Bronchial epithelial cell (primary cell): ENCODE data around the gene PTPRD. TPM values are rescaled to one million over a fixed set of nuclear protein-coding genes. Genes with fewer than 3 reads are reported as not detected.

ENCODE experiments used
- DNase-seq: peaks from one replicate; pipeline ENCODE4 v3.0.0-alpha.2; 2010; ENCODE audit warnings: low read depth
- FAIRE-seq: peaks from 2 replicates; lab custom pipeline; 2011; peaks lifted over from hg19 to GRCh38; lab: Jason Lieb, UNC
- H3K27me3 ChIP-seq: 2 replicates; pipeline ENCODE4 v1.5.1; 2011; ENCODE audit warnings: low read length; ENCODE audit not compliant: control insufficient read depth, insufficient read depth
- H3K36me3 ChIP-seq: 2 replicates; pipeline ENCODE4 v1.5.1; 2011; ENCODE audit warnings: low read length; ENCODE audit not compliant: control insufficient read depth, insufficient read depth
- H3K4me3 ChIP-seq: 2 replicates; pipeline ENCODE4 v1.5.1; 2011; ENCODE audit warnings: mild to moderate bottlenecking, low read depth, low read length, control low read depth
- total RNA-seq: library from RNA; depleted of rRNA; stranded (reverse); fragments of >200 nt; gene quantifications from 2 replicates; pipeline ENCODE4 v1.2.1, GENCODE V29; 2014
- TF ChIP-seq, protein P1 (sequence below): IDR thresholded peaks from 2 replicates; pipeline ENCODE4 v1.5.1; 2011; ENCODE audit warnings: mild to moderate bottlenecking, moderate library complexity, low read length, control low read depth, inconsistent platforms; ENCODE audit not compliant: insufficient read depth, severe bottlenecking

PTPRD gene
- total RNA-seq, 1 donor from 2014 or later = 2.9 TPM

DNA sequence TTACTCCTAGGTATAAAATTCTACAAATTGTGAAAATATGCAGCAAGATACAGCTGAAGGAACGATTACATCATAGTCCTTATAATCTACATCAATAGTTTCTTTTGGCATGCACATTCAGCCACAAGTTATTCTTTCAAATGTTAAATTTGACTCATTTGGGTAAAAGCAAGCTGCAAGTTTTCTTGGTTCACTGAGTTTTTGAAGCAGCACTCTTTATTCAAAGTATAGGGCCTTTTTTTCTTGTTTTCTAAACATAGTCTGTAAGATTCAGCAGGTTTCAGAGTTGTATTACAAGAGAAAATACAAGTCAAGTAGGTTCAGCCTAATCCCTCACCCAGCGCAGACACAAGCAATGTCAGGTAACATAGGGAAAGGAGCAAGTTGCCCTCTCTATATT is 981.5 kb downstream of the PTPRD start:
- H3K4me3 ChIP-seq = no peak overlapping the region
- no peaks in the 10 kb centered on the region for H3K36me3 ChIP-seq
- TF ChIP-seq, protein P1, sequence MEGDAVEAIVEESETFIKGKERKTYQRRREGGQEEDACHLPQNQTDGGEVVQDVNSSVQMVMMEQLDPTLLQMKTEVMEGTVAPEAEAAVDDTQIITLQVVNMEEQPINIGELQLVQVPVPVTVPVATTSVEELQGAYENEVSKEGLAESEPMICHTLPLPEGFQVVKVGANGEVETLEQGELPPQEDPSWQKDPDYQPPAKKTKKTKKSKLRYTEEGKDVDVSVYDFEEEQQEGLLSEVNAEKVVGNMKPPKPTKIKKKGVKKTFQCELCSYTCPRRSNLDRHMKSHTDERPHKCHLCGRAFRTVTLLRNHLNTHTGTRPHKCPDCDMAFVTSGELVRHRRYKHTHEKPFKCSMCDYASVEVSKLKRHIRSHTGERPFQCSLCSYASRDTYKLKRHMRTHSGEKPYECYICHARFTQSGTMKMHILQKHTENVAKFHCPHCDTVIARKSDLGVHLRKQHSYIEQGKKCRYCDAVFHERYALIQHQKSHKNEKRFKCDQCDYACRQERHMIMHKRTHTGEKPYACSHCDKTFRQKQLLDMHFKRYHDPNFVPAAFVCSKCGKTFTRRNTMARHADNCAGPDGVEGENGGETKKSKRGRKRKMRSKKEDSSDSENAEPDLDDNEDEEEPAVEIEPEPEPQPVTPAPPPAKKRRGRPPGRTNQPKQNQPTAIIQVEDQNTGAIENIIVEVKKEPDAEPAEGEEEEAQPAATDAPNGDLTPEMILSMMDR = no peak
- no peak for DNase-seq
- no peak for FAIRE-seq
- no peaks in the 10 kb centered on the region for H3K27me3 ChIP-seq

DNA sequence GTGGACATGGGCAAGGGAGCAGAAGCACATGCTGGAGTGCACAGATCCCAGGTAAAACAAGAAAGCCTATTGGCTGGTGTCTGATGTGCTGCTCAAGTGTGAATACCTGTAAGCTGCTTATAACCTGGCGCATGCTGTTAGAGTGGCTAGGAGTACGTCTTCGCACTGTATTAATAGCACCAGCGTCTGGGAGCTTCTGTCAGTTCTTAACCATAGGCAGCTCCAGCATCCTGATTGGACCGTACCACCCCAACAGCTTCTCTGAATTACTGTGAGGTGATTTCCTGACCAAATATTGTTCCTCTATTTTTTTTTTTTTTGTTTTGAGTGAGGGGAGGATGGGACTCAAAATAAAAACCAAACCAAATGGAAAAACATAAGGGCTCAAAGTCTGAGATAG is 987.6 kb downstream of the PTPRD start:
- DNase-seq (no peak), FAIRE-seq (no peak)
- Histone ChIP-seq H3K36me3 (no peaks in the 10 kb centered on the region), H3K4me3 (no peak overlapping the region), H3K27me3 (no peaks in the 10 kb centered on the region)
- TF ChIP-seq, protein P1 = no peak

DNA sequence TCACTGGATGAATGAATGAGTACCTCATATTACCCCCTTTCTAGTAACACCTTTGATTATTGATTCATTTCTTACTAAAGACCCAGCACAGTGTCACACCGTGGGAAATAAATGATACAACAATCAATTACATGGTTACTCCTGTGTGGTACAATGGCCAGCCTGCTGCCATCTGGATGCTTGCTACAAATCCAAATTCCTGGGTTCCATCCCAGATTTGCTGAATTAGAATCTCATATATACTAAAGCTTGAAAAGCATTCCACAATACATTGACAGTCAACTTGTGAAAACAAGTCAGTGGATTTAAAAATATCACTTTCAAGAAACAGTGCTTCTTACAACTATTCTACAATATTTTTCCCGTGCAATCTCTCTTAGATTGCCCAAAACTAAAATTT is 989.3 kb downstream of the PTPRD start:
- no peak for FAIRE-seq
- no peak overlapping the region for H3K4me3 ChIP-seq
- H3K27me3 ChIP-seq = no peaks in the 10 kb centered on the region
- H3K36me3 ChIP-seq = no peaks in the 10 kb centered on the region
- TF ChIP-seq, protein P1 = no peak
- no peak for DNase-seq

DNA sequence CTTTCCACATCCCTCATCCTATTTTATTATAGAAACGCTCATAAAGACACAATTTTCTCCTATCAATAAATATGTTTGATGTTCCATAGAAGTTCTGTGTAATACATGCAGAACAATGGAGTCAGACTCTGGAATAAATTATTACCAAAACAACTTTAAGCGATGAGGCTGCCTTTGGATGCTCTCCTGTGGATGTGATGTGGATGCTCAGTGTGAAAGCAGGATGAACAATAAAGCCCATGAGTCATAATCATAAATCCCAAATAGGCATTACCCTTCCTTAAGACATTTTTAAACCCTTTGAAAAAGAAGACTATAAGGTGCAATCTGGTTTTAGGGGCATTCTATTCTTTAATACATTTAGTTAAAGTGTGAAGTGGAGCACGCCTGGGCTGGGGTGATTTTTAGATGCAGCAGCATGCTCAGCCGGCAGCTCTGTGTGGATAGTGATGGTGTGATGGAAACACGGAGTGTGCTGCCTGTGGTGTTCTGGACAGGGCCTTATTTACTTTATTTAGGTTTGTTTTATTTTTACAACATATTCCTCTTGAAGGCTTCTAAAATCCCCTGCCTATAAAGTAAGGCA is 991.4 kb downstream of the PTPRD start:
- Histone ChIP-seq H3K36me3 (no peaks in the 10 kb centered on the region), H3K4me3 (no peak overlapping the region), H3K27me3 (no peaks in the 10 kb centered on the region)
- DNase-seq (no peak), FAIRE-seq (no peak)
- TF ChIP-seq, protein P1 = no peak

DNA sequence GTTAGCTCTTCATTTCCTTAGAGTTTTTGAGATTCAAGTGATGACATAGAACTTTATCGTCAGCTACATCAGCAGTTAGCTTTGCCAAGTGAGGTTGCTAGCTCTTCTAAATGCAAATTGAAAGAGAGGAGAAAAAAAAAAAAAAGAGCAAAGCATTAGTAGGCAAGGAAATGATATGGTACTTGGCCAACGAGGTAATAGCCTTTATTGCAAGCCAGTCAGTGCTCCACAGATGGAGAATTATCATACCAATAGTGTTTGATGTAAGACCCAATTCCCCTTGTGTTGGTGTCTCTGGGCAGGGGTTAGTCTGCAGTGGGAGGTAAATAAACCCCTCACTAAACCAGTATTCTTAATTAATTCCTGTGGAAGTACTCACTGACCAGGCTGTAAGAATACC is 992.1 kb downstream of the PTPRD start:
- no peaks in the 10 kb centered on the region for H3K36me3 ChIP-seq
- DNase-seq (no peak), FAIRE-seq (no peak)
- TF ChIP-seq, protein P1 = no peak
- H3K4me3 ChIP-seq = no peak overlapping the region
- no peaks in the 10 kb centered on the region for H3K27me3 ChIP-seq

DNA sequence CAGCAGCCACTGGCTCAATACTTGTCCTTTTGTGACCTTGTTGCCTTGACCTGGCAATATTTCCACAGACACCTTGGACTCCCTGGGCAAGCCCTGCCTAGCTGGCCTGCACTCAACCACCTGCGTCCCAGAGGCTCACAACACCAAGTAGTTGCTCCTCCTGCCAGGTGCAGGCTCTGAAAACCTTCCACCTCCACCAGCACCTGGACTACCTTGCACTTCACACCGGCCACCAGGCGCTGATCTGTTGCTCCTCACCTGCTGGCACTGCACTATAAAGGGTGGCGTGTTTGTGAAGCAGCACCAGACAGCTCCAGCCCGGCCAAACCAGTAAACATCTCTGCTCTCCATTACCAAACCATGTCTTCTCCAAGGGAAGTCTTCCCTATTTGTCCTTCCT is 997.7 kb downstream of the PTPRD start:
- H3K4me3 ChIP-seq = no peak overlapping the region
- TF ChIP-seq, protein P1 = no peak
- DNase-seq = no peak
- FAIRE-seq = no peak
- H3K27me3 ChIP-seq = no peaks in the 10 kb centered on the region
- H3K36me3 ChIP-seq = no peaks in the 10 kb centered on the region
